HEK293 (cell line): ENCODE results near the gene B3GALT5.

Experiments used
- CTCF ChIA-PET: fragments of 350-600 bp; formaldehyde crosslinking; extraction: SDS; loops from one replicate; lab custom pipeline; 2021; ENCODE audit warnings: antibody characterized with exemption; lab: Yijun Ruan, JAX
- POLR2A ChIA-PET: fragments of 300-600 bp; formaldehyde crosslinking; extraction: SDS; loops from one replicate; lab custom pipeline; 2020; ENCODE audit warnings: antibody characterized with exemption, inconsistent platforms; lab: Yijun Ruan, JAX
- H3K27ac ChIP-seq: fragments of 200-500 bp; sonication (Bioruptor generic); 2 replicates; pipeline ENCODE4 v1.5.1; 2014; ENCODE audit warnings: low read depth, low read length, control low read depth, inconsistent platforms; ENCODE audit errors: extremely low read depth
- H3K36me3 ChIP-seq, 2 experiments: fragments of 200-500 bp in 1 of 2; sonication (Bioruptor generic) in 1 of 2; 1 replicate in 1 of 2; 2 replicates in 1 of 2; pipeline ENCODE4 v1.5.1; 2014 to 2017; ENCODE audit warnings: inconsistent platforms in 2 of 2, low read length in 2 of 2; ENCODE audit not compliant: control insufficient read depth in 2 of 2, insufficient read depth in 1 of 2
- H3K4me1 ChIP-seq: fragments of 200-500 bp; sonication (Bioruptor generic); 2 replicates; pipeline ENCODE4 v1.5.1; 2014; ENCODE audit warnings: mild to moderate bottlenecking, low read length, inconsistent platforms; ENCODE audit not compliant: control insufficient read depth, insufficient read depth
- H3K4me3 ChIP-seq: 2 replicates; pipeline ENCODE4 v1.5.1; 2011; ENCODE audit warnings: low read depth, mild to moderate bottlenecking, control low read depth, low read length, moderate library complexity
- H3K9me3 ChIP-seq: fragments of 200-500 bp; sonication (Bioruptor generic); 2 replicates; pipeline ENCODE4 v1.5.1; 2014; ENCODE audit warnings: low read depth, low read length, inconsistent platforms; ENCODE audit not compliant: control insufficient read depth, insufficient read depth
- BCL11B ChIP-seq: fragments of 450-650 bp; formaldehyde crosslinking; IDR thresholded peaks from 2 replicates; pipeline ENCODE4 v1.5.1; 2016; ENCODE audit warnings: low read depth, missing biosample characterization, missing genetic modification characterization
- EGR2 ChIP-seq: fragments of 450-650 bp; formaldehyde crosslinking; IDR thresholded peaks from 2 replicates; pipeline ENCODE4 v1.5.1; 2016; ENCODE audit warnings: low read depth, missing biosample characterization, missing genetic modification characterization
- GFI1B ChIP-seq: fragments of 450-650 bp; formaldehyde crosslinking; IDR thresholded peaks from 2 replicates; pipeline ENCODE4 v1.5.1; 2016; ENCODE audit warnings: missing biosample characterization, missing genetic modification characterization
- HOXA7 ChIP-seq: sonication (generic); formaldehyde crosslinking; IDR thresholded peaks from 2 replicates; pipeline ENCODE4 v1.8.1; 2022; ENCODE audit warnings: missing genetic modification reagents, borderline replicate concordance
- HOXD13 ChIP-seq: sonication (generic); formaldehyde crosslinking; IDR thresholded peaks from 2 replicates; pipeline ENCODE4 v1.8.0; 2022; ENCODE audit warnings: missing genetic modification reagents, borderline replicate concordance
- KLF10 ChIP-seq: fragments of 450-650 bp; IDR thresholded peaks from 2 replicates; pipeline ENCODE4 v1.5.1; 2018; ENCODE audit warnings: missing biosample characterization, mild to moderate bottlenecking, missing genetic modification characterization
- SALL2 ChIP-seq: fragments of 450-650 bp; formaldehyde crosslinking; IDR thresholded peaks from 2 replicates; pipeline ENCODE4 v1.5.0; 2017; ENCODE audit warnings: missing biosample characterization, mild to moderate bottlenecking, missing genetic modification characterization, borderline replicate concordance
- SP7 ChIP-seq: fragments of 450-650 bp; formaldehyde crosslinking; IDR thresholded peaks from 2 replicates; pipeline ENCODE4 v1.5.1; 2016; ENCODE audit warnings: missing biosample characterization, missing genetic modification characterization
- ZBTB7A ChIP-seq: fragments of 450-650 bp; formaldehyde crosslinking; IDR thresholded peaks from 2 replicates; pipeline ENCODE4 v1.5.1; 2016; ENCODE audit warnings: low read depth, missing biosample characterization, missing genetic modification characterization
- ZFHX2 ChIP-seq: fragments of 450-650 bp; formaldehyde crosslinking; conservative IDR thresholded peaks from 2 replicates; pipeline ENCODE4 v1.5.1; 2016; ENCODE audit warnings: missing biosample characterization, missing genetic modification characterization
- ZFP41 ChIP-seq: fragments of 450-650 bp; formaldehyde crosslinking; IDR thresholded peaks from 2 replicates; pipeline ENCODE4 v1.5.1; 2016; ENCODE audit warnings: missing biosample characterization, missing genetic modification characterization, borderline replicate concordance
- ZNF2 ChIP-seq: fragments of 450-650 bp; formaldehyde crosslinking; IDR thresholded peaks from 2 replicates; pipeline ENCODE4 v1.5.1; 2016; ENCODE audit warnings: missing biosample characterization, missing genetic modification characterization
- ZNF354C ChIP-seq: fragments of 450-650 bp; formaldehyde crosslinking; IDR thresholded peaks from 2 replicates; pipeline ENCODE4 v1.5.1; 2016; ENCODE audit warnings: missing biosample characterization, missing genetic modification characterization, low read depth, borderline replicate concordance
- ZNF394 ChIP-seq: fragments of 450-650 bp; formaldehyde crosslinking; IDR thresholded peaks from 2 replicates; pipeline ENCODE4 v1.5.1; 2016; ENCODE audit warnings: missing biosample characterization, missing genetic modification characterization, mild to moderate bottlenecking, moderate library complexity, borderline replicate concordance
- ZNF510 ChIP-seq: fragments of 450-650 bp; formaldehyde crosslinking; IDR thresholded peaks from 2 replicates; pipeline ENCODE4 v1.5.1; 2018; ENCODE audit warnings: mild to moderate bottlenecking, missing genetic modification characterization, missing biosample characterization; ENCODE audit not compliant: insufficient replicate concordance
- ZNF513 ChIP-seq: fragments of 450-650 bp; IDR thresholded peaks from 2 replicates; pipeline ENCODE4 v1.5.1; 2018; ENCODE audit warnings: missing biosample characterization, missing genetic modification characterization
- ZNF514 ChIP-seq: fragments of 450-650 bp; formaldehyde crosslinking; IDR thresholded peaks from 2 replicates; pipeline ENCODE4 v1.5.1; 2016; ENCODE audit warnings: missing biosample characterization, missing genetic modification characterization
- ZNF530 ChIP-seq: fragments of 450-650 bp; formaldehyde crosslinking; IDR thresholded peaks from 2 replicates; pipeline ENCODE4 v1.5.1; 2016; ENCODE audit warnings: low read depth, missing biosample characterization, missing genetic modification characterization
- ZNF561 ChIP-seq: fragments of 450-650 bp; IDR thresholded peaks from 2 replicates; pipeline ENCODE4 v1.5.1; 2018; ENCODE audit warnings: missing biosample characterization, missing genetic modification characterization, borderline replicate concordance
- ZNF660 ChIP-seq: fragments of 450-650 bp; IDR thresholded peaks from 2 replicates; pipeline ENCODE4 v1.5.1; 2018; ENCODE audit warnings: missing biosample characterization, mild to moderate bottlenecking, missing genetic modification characterization
- ZNF843 ChIP-seq: fragments of 450-650 bp; formaldehyde crosslinking; IDR thresholded peaks from 2 replicates; pipeline ENCODE4 v1.5.1; 2016; ENCODE audit warnings: missing biosample characterization, missing genetic modification characterization
- TF ChIP-seq, protein P1 (sequence below): fragments of 450-650 bp; formaldehyde crosslinking; IDR thresholded peaks from 2 replicates; pipeline ENCODE4 v1.5.1; 2016; ENCODE audit warnings: missing biosample characterization, missing genetic modification characterization
- TF ChIP-seq, protein P2 (sequence below): fragments of 450-650 bp; formaldehyde crosslinking; IDR thresholded peaks from 2 replicates; pipeline ENCODE4 v1.5.1; 2016; ENCODE audit warnings: missing biosample characterization, missing genetic modification characterization
- TF ChIP-seq, protein P3 (sequence below): fragments of 450-650 bp; formaldehyde crosslinking; IDR thresholded peaks from 2 replicates; pipeline ENCODE4 v1.5.1; 2016; ENCODE audit warnings: missing biosample characterization, missing genetic modification characterization, low read depth

B3GALT5 gene

DNA sequence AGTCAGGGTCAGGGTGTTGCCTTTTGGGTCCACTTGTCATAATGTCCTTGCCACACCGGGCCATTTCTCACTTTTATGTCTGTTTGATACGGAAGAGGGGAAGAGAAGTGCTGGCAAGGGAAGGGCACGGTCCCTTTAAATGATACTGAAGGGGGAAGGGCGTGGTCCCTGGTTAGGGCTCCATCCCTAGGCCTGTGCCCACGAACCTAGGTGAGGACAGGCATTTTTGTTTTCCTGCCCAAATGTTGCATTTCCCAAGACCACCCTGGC is 25.2 kb downstream of the B3GALT5 start:
- no peaks in the 10 kb centered on the region for H3K4me1 ChIP-seq
- POLR2A ChIA-PET = no interaction called here
- CTCF ChIA-PET = interaction anchor here (0.9 kb wide), 1 partner anchor 79 kb away, joined by 3 read pairs; no protein-coding TSS in a partner anchor
- TF ChIP-seq, protein P1, sequence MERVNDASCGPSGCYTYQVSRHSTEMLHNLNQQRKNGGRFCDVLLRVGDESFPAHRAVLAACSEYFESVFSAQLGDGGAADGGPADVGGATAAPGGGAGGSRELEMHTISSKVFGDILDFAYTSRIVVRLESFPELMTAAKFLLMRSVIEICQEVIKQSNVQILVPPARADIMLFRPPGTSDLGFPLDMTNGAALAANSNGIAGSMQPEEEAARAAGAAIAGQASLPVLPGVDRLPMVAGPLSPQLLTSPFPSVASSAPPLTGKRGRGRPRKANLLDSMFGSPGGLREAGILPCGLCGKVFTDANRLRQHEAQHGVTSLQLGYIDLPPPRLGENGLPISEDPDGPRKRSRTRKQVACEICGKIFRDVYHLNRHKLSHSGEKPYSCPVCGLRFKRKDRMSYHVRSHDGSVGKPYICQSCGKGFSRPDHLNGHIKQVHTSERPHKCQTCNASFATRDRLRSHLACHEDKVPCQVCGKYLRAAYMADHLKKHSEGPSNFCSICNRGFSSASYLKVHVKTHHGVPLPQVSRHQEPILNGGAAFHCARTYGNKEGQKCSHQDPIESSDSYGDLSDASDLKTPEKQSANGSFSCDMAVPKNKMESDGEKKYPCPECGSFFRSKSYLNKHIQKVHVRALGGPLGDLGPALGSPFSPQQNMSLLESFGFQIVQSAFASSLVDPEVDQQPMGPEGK (tag by site-specific recombination) = no peak
- no peak for TF ChIP-seq BCL11B
- TF ChIP-seq ZNF561 = no peak
- TF ChIP-seq, protein P2, sequence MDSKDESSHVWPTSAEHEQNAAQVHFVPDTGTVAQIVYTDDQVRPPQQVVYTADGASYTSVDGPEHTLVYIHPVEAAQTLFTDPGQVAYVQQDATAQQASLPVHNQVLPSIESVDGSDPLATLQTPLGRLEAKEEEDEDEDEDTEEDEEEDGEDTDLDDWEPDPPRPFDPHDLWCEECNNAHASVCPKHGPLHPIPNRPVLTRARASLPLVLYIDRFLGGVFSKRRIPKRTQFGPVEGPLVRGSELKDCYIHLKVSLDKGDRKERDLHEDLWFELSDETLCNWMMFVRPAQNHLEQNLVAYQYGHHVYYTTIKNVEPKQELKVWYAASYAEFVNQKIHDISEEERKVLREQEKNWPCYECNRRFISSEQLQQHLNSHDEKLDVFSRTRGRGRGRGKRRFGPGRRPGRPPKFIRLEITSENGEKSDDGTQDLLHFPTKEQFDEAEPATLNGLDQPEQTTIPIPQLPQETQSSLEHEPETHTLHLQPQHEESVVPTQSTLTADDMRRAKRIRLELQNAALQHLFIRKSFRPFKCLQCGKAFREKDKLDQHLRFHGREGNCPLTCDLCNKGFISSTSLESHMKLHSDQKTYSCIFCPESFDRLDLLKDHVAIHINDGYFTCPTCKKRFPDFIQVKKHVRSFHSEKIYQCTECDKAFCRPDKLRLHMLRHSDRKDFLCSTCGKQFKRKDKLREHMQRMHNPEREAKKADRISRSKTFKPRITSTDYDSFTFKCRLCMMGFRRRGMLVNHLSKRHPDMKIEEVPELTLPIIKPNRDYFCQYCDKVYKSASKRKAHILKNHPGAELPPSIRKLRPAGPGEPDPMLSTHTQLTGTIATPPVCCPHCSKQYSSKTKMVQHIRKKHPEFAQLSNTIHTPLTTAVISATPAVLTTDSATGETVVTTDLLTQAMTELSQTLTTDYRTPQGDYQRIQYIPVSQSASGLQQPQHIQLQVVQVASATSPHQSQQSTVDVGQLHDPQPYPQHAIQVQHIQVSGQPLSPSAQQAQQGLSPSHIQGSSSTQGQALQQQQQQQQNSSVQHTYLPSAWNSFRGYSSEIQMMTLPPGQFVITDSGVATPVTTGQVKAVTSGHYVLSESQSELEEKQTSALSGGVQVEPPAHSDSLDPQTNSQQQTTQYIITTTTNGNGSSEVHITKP (tag by site-specific recombination) = no peak
- TF ChIP-seq ZNF510 (tag by site-specific recombination) = no peak
- TF ChIP-seq ZNF660 (tag by site-specific recombination) = no peak
- TF ChIP-seq GFI1B = no peak
- TF ChIP-seq ZNF2 = no peak
- no peak for TF ChIP-seq ZNF843
- TF ChIP-seq ZFP41 (tag by site-specific recombination) = no peak
- TF ChIP-seq ZNF354C (tag by site-specific recombination) = no peak
- no peak for TF ChIP-seq HOXD13
- TF ChIP-seq, protein P3, sequence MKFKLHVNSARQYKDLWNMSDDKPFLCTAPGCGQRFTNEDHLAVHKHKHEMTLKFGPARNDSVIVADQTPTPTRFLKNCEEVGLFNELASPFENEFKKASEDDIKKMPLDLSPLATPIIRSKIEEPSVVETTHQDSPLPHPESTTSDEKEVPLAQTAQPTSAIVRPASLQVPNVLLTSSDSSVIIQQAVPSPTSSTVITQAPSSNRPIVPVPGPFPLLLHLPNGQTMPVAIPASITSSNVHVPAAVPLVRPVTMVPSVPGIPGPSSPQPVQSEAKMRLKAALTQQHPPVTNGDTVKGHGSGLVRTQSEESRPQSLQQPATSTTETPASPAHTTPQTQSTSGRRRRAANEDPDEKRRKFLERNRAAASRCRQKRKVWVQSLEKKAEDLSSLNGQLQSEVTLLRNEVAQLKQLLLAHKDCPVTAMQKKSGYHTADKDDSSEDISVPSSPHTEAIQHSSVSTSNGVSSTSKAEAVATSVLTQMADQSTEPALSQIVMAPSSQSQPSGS (tag by site-specific recombination) = no peak
- no peak for TF ChIP-seq ZNF513 (tag by site-specific recombination)
- TF ChIP-seq SALL2 = no peak
- TF ChIP-seq HOXA7 = no peak
- no peak for TF ChIP-seq KLF10
- no peak overlapping the region for H3K4me3 ChIP-seq
- no peaks in the 10 kb centered on the region for H3K9me3 ChIP-seq
- H3K27ac ChIP-seq = no peak overlapping the region
- no peaks in the 10 kb centered on the region for H3K36me3 ChIP-seq

DNA sequence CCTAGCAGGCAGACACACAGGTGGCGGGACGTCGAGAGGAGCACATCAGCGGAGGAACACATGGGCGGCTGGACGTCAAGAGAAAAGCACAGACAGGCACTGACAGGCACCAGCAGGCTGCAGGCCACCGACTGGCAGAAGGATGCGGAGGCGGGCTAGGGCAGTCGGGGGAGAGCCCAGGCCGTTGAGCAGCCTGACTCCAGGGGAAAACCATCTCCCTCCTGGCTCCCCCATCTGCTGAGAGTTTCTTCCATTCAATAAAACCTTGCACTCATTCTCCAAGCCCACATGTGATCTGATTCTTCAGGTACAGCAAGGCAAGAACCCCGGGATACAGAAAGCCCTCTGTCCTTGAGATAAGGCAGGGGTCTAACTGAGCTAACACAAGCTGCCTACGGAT is 25.5 kb downstream of the B3GALT5 start:
- no peak overlapping the region for H3K4me3 ChIP-seq
- ChIA-PET CTCF (interaction anchor here (0.9 kb wide), 1 partner anchor 78 kb away, joined by 3 read pairs; no protein-coding TSS in a partner anchor), POLR2A (no interaction called here)
- H3K9me3 ChIP-seq = no peaks in the 10 kb centered on the region
- no peak overlapping the region for H3K27ac ChIP-seq
- H3K36me3 ChIP-seq = no peaks in the 10 kb centered on the region
- H3K4me1 ChIP-seq = no peaks in the 10 kb centered on the region
- TF ChIP-seq ZNF530 (tag by site-specific recombination) (no peak), SP7 (no peak), ZBTB7A (tag by site-specific recombination) (no peak), ZNF394 (tag by site-specific recombination) (no peak), ZFHX2 (peak; percentile 40; the same call in 1 of the 2 replicates), EGR2 (tag by site-specific recombination) (peak; percentile 22; the same call in 1 of the 2 replicates), ZNF514 (tag by site-specific recombination) (no peak)
